Astrocyte of the hippocampus (primary cell): ENCODE data around the gene KLHL17.

ENCODE experiments used
- DNase-seq: peaks from one replicate; pipeline ENCODE4 v3.0.0; 2011; ENCODE audit warnings: low read depth, low spot score

The KLHL17 gene

DNA sequence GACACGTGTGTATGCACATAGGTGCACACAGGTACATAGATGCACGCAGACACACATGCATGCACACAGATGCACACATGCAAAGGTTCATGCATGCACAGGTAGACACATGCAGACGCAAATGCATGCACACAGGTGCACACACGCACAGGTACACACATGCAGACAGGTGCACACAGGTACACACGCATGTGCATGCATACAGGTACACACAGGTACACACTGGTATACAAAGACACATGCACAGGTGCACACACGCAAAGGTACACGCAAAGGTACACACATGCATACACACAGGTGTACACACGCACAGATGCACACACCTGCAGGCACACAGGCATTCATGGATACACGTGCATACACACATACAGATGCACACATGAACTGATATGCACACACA lies 10.1 kb upstream of the KLHL17 start:
- DNase-seq, result no peak

DNA sequence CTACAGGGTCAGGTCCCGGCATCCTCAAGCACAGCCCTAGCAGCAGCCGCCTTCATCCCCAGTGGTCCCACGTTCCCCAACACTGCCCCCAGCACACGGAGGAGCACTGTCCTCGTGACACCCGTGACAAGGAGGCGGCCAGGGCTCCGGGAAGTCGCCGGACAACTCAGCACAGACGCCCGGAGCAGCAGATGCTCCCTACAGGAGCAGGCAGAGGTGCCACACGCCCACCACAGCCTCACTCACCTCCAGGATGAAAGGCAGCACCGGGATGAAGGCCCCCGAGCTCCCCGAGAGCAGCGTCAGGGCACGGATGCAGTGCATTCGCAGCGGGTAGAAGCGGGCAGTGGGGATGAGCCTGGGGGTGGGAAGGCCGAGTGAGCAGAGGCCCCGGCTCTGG lies 9.5 kb upstream of the KLHL17 start:
- no peak for DNase-seq

DNA sequence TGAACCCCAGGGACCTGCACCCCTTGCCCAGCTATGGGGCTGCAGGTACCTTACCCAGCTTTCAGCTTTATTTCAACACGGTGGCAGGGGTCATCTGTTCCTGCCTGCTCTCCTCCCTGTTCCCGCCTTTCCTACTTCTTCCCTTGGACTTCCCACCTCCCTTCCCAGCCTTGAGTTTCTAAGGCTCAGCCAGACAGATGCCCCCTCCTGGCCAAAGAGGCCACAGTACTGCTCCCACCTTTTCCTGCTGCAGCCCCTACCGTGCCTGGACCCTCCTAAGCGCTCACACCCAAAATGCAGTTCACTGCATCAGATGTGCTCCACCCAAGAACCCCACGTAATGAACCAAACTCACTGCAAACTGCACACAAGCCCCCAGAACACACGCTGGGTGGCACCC lies 9.0 kb upstream of the KLHL17 start:
- no peak for DNase-seq

DNA sequence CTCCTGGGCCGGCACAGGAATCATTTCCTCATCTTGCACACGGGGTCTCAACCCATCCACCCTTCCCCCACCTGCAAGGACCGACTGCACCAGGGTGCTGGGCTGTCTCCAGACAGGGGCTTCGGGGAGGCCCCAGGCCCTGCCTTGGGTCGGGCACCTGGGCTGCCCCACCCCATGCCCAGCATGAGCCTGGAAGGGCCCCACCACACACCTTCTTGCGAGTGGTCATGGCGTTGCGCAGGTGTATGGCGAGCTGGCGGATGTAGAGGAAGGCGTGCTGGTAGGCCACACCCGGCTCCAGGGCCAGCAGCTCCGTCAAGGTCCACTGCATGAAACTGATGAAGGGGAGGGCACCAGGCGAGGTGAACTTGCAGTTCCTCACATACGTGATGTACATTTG lies 8.2 kb upstream of the KLHL17 start:
- no peak for DNase-seq

DNA sequence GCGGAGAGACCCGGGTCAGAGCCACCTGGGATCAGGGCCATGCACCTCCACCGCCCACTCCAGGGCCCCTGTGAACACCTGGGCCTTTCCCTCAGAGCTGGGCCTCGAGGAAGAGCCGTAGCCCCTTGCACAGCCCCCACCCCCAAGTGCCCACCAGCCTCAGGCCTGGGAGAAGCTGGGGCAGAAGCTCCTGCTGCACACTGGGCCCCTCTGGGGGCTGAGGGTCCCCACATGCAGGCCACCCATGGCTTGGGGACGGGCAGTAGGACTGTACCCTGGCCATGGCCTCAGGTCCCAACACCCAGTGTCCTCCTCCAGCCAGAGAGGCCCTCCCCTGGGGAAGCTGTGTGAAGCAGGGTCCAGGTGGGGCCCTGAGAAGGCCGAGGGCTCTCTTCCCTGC lies 7.8 kb upstream of the KLHL17 start:
- no peak for DNase-seq

DNA sequence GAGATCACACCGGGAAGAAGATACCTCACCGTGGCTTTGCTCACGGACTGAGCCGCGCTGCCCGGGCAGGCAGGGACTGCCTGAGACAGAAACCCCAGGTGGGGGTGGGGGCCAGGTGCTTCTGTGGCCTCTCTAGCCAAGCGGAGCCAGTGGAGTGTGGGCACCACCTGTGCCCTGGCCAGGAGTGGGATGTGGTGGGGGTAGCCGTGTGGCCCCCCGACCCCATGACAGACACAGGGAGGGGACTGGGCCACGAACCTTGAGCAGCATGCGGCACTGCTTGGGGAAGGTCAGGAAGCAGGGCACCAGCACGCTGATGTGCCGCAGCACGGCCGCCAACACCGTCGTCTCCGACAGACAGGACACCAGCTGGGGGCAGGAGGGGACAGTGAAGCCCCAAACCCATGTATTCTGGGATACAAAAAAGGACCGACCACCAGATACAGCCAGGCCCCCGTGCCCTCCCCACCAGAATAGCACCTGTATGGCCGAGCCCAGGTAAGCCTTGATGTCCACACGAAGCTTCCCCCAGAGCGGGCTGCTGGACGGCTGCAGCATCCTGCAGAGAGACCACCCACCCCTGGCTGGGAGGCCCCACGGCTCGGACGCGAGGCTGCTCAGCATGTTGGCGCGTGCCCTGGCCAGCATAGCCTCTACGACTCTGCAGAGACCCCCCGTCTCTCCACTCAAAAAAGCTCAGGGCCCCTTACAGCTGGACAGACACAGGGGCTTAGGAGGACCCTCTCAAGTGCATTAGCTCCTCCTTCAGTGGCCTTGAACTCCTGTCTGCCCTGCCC lies 6.7 kb upstream of the KLHL17 start:
- no peak for DNase-seq

DNA sequence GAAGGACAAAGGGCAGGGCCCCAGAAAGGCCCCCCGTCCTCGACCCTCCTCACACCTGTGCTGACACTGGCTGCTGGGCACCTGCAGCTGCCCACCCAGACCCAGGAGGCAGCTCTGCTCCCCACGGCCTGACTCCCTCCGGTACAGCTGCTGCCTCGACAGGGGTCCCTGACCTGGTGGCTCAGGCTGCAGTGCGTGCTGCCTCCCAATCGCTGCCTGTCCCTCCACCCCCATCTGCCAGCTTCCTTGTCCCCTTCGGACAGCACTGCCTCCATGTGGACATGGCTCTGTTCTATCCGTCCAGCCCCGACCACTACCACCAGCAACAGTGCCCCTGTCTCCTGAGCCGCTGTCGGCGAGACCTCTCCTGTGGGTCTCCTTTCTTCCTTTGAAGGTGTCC lies 5.5 kb upstream of the KLHL17 start:
- no peak for DNase-seq

DNA sequence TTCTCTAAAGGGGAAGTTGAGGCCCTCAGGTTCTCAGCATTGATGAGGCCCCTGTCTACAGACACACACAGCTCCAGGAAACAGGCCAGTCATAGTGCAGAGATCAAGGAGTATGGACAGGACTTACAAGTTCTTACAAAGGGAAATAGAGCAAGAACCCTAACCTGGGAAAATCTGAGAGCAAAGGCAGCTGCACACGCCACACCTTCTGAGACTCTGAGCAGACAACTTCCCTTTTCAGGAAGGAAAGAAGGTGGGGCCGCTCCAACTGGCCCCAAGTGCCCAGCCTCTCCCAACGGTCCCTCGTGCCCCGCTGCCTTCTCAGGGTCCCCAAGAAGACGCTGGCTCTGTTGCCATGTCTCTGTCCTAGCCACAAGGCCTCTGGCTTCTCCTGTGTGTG lies 4.9 kb upstream of the KLHL17 start:
- no peak for DNase-seq

DNA sequence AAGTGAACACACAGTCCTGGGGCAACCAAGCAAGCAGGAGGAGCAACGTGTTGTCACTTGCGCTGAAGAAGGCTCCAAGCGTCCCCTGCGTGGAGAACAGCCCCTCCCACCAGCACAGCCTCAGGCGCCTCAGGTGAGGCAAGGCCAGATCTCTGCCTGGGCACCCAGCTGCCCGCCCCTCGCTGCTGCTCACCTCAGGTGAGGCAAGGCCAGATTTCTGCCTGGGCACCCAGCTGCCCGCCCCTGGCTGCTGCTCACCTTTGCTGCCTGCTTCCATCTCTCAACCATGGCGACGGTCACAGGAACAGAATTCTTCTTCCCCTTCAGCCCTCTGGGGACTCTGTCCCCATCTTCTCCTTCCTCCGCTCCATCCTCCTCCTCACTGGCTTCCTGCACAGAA lies 3.7 kb upstream of the KLHL17 start:
- no peak for DNase-seq

DNA sequence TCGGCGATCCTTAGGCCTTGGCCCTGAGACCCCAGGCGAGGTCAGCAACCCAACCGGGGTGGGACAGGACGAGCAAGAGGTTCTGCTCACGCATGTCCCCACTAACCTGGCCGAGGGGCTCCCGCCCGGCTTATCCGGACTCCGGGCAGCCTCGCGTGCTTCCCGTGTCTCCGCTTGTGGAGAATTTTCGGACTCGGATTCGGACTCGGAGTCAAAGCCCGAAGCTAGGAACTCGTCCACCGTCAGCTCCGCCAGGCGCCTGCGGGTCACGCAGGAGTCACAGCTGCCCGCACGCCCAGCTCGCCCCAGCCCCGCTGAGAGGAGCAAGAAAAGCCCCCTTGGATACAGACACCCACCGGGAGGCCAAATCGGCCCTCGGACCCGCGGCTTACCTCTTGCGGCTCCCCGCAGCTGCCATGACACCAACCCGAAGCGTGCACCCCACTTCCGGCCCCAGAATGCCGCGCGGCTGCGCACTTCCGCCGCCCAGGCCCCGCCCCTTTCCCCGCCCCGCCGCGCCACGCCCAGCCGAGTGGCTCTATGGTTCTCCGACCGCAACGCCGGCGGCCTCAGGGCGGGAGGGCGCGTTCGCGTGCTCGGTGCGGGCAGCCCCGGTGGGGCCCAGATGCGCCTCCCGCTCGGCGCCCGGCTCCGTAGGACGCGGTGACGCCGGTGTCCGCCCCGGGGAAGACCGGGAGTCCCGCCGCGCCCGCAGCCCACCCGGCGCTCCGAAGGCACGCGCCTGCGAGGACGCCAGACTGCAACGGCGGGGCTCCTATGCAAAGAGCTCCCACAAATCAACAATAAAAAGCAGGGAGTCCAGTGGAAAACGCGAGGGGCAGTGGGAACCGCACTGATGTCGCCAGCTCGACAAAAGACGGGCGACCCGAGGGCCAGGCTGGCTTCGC lies 1.3 kb upstream of the KLHL17 start, which contains the start of gene NOC2L:
NOC2L (minus strand) TSS at position 434 of the 908 bp plus-strand sequence; CDS start at position 418, 16 bp downstream.
- DNase-seq, result peak; percentile 97

DNA sequence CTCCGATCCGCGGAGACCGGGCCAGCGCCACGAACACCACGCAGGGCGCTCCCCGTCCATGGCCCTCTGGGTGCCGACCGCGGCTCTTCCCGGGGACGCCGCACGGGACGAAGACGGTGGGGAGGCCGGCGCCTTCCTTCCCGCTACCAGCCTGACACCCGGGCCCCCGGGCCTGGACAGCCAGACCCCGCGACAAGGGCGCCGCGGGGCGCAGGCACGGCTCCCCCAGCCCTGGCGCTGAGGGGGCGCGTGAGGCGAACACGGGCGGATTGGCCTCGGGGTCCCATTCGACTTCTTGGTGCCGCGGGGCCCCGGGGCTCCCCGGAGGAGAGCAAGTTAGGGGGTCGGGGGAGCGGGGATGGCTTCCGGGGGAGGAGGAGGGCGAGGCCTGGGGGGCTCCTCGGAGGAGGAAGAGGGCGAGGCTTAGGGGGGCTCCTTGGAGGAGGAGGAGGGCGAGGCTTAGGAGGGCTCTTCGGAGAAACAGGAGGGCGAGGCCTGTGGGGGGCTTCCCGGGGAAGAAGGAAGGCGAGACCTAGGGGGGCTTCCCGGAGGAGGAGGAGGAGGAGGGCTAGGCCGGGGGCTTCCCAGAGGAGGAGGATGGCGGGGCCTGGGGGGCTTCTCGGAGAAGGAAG lies 537 bp upstream of the KLHL17 start:
- DNase-seq, result no peak

DNA sequence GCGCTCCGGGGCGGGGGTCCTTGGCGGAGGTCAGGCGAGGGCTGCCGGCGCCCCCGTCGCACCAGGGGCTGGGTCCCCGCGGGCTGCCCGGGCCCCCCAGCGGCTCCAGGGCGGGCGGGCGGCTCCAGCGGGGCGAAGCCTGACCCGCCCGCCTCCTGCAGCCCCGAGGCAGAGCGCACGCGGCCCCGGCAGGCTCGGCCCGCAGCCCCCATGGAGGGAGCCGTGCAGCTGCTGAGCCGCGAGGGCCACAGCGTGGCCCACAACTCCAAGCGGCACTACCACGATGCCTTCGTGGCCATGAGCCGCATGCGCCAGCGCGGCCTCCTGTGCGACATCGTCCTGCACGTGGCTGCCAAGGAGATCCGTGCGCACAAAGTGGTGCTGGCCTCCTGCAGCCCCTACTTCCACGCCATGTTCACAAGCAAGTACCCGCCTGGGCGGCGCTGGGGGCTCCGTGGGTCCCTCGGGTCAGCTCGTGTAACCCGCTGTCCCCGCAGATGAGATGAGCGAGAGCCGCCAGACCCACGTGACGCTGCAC lies 817 bp downstream of the KLHL17 start:
- DNase-seq, result no peak

DNA sequence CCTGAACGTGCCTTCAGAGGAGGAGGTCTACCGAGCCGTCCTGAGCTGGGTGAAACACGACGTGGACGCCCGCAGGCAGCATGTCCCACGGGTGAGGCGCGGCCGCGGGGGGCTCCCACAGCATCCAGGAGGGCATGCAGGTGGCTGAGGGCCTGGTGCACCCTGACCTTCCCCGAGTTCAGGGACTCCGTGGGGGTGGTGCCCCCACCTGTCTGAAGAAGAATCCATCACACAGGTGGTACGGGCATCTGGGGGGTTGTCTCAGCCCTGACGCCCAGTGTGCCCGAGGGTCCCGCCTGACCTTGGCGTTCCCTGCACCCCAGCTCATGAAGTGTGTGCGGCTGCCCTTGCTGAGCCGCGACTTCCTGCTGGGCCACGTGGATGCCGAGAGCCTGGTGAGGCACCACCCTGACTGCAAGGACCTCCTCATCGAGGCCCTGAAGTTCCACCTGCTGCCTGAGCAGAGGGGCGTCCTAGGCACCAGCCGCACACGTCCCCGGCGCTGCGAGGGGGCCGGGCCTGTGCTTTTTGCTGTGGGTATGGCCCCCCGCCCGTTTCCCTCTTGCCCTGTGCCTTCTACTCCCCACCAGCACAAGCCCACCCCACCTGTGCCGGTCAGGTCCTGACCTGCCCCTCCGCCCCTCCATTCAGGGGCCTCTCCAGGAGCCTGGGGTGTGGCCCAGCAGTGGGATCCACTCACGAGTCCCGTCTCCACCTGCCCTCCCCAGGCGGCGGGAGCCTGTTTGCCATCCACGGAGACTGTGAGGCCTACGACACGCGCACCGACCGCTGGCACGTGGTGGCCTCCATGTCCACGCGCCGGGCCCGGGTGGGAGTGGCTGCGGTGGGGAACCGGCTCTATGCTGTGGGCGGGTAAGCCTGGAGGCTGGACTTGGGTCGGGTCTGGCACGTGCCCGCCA lies 2.3 kb downstream of the KLHL17 start:
- no peak for DNase-seq

DNA sequence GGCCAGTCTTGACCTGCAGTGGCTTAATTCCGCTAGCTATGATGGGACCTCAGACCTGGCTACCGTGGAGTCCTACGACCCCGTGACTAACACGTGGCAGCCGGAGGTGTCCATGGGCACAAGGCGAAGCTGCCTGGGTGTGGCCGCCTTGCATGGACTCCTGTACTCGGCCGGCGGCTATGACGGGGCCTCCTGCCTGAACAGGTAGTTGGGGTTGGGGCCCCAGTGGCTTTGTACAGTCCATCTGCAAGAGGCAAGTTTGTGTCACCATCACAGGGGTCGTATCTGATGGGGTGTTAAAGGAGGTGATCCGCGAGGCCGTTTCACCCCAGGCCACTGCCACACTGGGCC lies 2.9 kb downstream of the KLHL17 start:
- no peak for DNase-seq

DNA sequence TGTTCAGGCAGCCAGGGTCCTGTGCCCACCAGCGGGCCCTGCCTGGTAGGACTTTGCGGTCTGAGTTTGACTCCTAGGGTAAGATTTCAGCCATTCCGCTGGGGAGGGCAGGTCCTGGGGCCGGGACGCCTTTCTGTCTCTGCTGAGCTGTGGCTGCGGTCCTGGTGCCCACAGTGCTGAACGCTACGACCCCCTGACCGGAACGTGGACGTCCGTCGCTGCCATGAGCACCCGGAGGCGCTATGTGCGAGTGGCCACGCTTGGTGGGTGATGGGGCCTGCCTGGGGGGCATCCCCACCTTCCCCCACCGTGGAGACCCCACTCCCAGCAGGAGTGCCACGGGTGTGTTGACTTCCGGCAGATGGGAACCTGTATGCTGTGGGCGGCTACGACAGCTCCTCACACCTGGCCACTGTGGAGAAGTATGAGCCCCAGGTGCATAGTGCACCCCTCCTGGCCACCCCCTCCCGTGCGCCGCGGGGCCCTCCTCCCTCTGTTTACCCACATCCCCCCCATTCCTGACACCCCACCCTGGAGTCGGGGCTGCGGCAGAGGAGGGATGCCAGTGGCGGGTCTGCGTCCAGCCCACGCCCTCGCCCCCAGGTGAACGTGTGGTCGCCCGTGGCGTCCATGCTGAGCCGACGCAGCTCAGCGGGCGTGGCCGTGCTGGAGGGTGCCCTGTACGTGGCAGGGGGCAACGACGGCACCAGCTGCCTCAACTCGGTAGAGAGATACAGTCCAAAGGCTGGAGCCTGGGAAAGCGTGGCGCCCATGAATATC lies 3.6 kb downstream of the KLHL17 start:
- DNase-seq, result no peak

DNA sequence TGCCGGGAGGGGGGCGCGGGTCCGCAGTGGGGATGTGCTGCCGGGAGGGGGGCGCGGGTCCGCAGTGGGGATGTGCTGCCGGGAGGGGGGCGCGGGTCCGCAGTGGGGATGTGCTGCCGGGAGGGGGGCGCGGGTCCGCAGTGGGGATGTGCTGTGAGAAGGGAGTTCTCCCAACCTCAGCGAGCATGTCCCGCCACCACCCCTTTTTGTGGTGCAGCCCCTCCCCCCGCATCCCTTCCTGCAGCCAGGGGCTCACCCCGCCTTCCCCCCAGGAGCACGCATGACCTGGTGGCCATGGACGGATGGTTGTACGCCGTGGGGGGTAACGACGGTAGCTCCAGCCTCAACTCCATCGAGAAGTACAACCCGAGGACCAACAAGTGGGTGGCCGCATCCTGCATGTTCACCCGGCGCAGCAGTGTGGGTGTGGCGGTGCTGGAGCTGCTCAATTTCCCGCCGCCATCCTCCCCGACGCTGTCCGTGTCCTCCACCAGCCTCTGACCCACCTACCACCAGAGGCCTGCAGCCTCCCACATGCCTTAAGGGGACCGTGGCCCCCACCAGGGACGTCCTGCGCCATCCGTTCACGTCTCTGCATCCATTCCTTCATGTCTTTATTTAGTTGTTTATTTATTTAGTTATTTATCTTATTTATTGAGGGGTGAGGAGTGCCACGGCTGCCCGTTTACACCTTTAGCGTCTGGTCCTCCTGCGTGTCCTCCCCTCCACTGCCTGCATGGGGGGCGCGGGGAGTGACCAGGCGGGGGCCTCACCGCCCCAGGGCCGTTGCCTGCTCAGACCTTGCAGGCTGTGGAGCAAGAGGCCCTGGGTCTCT lies 4.5 kb downstream of the KLHL17 start:
- DNase-seq, result no peak

DNA sequence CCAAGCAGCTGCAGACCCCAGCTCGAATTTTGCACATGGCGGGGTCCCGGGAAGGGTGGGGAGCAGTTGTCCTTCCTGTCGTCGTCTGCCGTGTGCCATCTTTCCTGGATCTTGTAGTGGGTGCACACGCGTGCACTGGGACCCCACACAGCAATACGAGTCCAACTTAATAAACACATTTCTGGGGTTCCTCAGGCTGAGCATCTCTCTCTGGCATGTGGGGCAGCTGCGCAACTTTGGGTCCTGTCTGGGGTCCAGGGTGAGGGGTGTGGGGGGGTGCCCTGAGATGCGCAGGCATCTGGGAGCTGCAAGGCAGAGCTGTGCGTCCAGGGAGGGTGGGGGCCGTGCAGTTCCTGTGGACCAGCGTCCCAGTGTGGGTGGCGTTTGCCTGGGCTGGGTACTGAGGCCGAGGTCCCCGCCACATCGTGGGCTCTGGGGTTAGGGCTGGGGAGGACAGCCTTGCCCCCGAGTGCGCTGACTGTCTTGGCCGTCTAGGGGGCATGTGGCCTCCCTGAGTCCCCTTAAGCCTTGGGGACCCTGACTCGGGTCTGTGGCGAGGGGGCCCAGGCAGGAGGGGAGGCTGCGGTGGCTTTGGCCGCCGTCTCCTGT lies 5.2 kb downstream of the KLHL17 start:
- DNase-seq, result no peak

DNA sequence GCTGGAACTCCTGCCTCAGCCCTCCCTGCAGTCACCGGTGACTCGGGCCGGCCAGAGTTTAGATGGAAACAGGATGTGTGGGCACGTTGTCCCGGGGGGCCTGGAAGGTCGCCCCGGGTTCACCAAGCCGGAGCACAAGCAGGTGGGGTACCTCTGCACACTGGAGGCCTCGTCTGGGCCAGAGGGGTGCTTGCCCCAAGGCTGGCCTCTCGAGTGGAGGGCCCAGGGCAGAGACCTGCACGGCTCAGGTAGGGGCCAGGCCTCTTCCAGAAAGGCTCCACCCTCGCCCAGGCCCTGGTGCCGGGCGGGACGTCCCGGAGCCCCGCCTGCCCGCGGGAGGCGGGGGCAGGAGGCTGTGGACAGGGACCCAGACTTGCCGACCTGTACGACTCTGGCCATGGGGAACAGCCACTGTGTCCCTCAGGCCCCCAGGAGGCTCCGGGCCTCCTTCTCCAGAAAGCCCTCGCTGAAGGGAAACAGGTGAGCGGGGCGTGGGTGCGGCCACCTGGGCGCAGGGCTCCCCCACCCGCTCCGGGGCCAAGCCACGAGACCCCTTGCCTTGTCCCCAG lies 5.8 kb downstream of the KLHL17 start, which contains the start of gene PLEKHN1:
PLEKHN1 (plus strand) TSS at position 348 of the 569 bp plus-strand sequence; CDS start at position 398, 50 bp downstream.
- no peak for DNase-seq
